MCF 10A (cell line): ENCODE measurements around the gene KLHL9. TPM values are rescaled to one million over a fixed set of nuclear protein-coding genes. Genes with fewer than 3 reads are reported as not detected.
"Not testable (repeated sequence)": the region's sequence is repeated elsewhere in the genome, so short reads cannot be mapped to it uniquely, and the experiment has no call there.

Experiments
- Bru-seq: library from RNA; stranded (reverse); fragments of 400-500 nt; gene quantifications from one replicate; lab custom pipeline; 2021; lab: Mats Ljungman, UMichigan
- BruChase-seq, 2 experiments: library from RNA; stranded (reverse); fragments of 400-500 nt; gene quantifications; one replicate each; lab custom pipeline; 2021; lab: Mats Ljungman, UMichigan
- BruUV-seq: library from RNA; stranded (reverse); fragments of 400-500 nt; replicated peaks from 2 replicates; lab custom pipeline; 2021; lab: Mats Ljungman, UMichigan
- CTCF ChIA-PET: fragments of 300-600 bp; sonication (Branson Sonifier 250); formaldehyde crosslinking; extraction: SDS; loops from one replicate; lab custom pipeline; 2021; ENCODE audit warnings: antibody characterized with exemption, inconsistent platforms; lab: Yijun Ruan, JAX
- POLR2A ChIA-PET: fragments of 300-600, 350-650 bp; sonication (Branson Sonifier 250); formaldehyde crosslinking; extraction: SDS; loops from one replicate; lab custom pipeline; 2020; ENCODE audit warnings: antibody characterized with exemption, inconsistent platforms; lab: Yijun Ruan, JAX
- DNase-seq: peaks from one replicate; pipeline ENCODE4 v3.0.0-alpha.2; 2018; ENCODE audit not compliant: unreplicated experiment
- H3K27ac Mint-ChIP-seq: one replicate; pipeline ENCODE4 v1.8.0; 2022; ENCODE audit warnings: mild to moderate bottlenecking, low read depth, mixed read lengths; ENCODE audit not compliant: unreplicated experiment
- H3K27me3 Mint-ChIP-seq: one replicate; pipeline ENCODE4 v1.8.0; 2022; ENCODE audit warnings: mixed read lengths; ENCODE audit not compliant: insufficient read depth, unreplicated experiment
- H3K36me3 Mint-ChIP-seq: one replicate; pipeline ENCODE4 v1.8.0; 2022; ENCODE audit warnings: mild to moderate bottlenecking, moderate library complexity, mixed read lengths; ENCODE audit not compliant: insufficient read depth, unreplicated experiment
- H3K4me1 Mint-ChIP-seq: one replicate; pipeline ENCODE4 v1.8.0; 2022; ENCODE audit warnings: mixed read lengths; ENCODE audit not compliant: insufficient read depth, unreplicated experiment
- H3K4me3 Mint-ChIP-seq: one replicate; pipeline ENCODE4 v1.8.0; 2022; ENCODE audit warnings: mild to moderate bottlenecking, moderate library complexity, mixed read lengths; ENCODE audit not compliant: unreplicated experiment
- H3K9me3 Mint-ChIP-seq: one replicate; pipeline ENCODE4 v1.8.0; 2022; ENCODE audit warnings: mixed read lengths; ENCODE audit not compliant: unreplicated experiment
- CTCF ChIP-seq: fragments of 200-600 bp; IDR thresholded peaks from one replicate; pipeline ENCODE4 v1.8.0; 2022; ENCODE audit warnings: antibody characterized with exemption, mild to moderate bottlenecking; ENCODE audit not compliant: unreplicated experiment
- intact Hi-C: fragments of 100-400 bp; cut with micrococcal nuclease; formaldehyde crosslinking; loops from 2 replicates; pipeline ENCODE4 v1.14.1; 2022
- long read RNA-seq: library from polyadenylated mRNA; stranded (forward); transcript quantifications from one replicate; pipeline ENCODE4 v2.0.0, GENCODE V29; 2022
- total RNA-seq: library from RNA; stranded (reverse); gene quantifications from 2 replicates; pipeline ENCODE4 v1.2.3, GENCODE V29; 2022

The KLHL9 gene, protein sequence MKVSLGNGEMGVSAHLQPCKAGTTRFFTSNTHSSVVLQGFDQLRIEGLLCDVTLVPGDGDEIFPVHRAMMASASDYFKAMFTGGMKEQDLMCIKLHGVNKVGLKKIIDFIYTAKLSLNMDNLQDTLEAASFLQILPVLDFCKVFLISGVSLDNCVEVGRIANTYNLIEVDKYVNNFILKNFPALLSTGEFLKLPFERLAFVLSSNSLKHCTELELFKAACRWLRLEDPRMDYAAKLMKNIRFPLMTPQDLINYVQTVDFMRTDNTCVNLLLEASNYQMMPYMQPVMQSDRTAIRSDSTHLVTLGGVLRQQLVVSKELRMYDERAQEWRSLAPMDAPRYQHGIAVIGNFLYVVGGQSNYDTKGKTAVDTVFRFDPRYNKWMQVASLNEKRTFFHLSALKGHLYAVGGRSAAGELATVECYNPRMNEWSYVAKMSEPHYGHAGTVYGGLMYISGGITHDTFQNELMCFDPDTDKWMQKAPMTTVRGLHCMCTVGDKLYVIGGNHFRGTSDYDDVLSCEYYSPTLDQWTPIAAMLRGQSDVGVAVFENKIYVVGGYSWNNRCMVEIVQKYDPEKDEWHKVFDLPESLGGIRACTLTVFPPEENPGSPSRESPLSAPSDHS
- 9.8 and 11.6 TPM in 2 replicates for total RNA-seq
- percentile 93 among the genes with signal in this experiment for Bru-seq, nascent RNA
- BruChase-seq, experiment 1, labeled RNA remaining after a 6-hour chase: percentile 83 among the genes with signal in this experiment
- BruChase-seq, experiment 2, labeled RNA remaining after a 2-hour chase: percentile 98 among the genes with signal in this experiment
- long read RNA-seq, full-length matches to known transcripts: 35 of 42 reads
- long read RNA-seq, partial matches to known transcripts: 0 of 42 reads
- long read RNA-seq, other reads (novel, unspliced or antisense): 7 of 42 reads

DNA sequence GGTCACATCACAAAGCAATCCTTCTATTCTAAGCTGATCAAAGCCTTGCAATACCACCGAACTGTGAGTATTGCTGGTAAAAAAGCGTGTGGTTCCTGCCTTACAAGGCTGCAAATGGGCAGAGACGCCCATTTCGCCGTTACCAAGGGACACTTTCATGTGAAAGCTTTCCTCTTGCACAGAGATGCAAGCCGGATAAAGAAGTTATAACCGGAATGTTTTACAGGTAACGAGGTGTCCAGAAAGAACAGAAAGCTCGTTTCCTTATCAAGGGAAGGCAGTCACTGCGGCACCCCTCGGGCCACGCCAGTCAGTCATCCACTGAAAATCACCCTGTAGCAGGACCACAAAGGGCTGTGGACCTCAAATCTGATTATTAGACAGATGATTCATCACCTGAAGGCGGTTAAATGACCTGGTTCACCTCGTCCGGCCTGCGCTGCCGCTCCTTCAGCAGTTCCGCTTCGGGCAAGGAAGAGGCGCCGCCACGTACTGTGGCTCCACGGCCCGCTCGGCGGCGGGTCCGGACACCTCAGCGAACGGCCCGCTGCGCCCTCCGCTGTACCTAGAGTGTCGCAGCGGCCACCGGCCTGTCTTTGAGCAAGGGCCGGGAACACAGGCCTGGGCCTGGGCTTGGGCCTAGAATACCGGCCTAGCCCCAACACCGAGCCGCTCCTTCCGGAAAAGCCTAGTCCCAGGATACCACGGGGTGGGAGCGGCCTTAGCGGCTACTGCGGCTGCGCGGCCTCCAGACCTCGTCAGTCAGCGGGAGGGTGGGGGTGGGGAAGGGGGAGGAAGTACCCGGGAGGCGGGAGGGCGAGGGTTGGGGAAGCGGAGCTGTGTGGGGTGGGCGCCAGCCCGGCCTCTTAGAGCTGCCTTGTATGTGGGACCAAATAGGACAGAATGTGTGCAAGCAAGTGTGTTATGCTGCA, at the start of gene KLHL9:
Gene KLHL9, minus strand, starts transcription at position 704 of the 932 bp plus-strand sequence. Its CDS starts 545 bp downstream, at position 159.
- Mint-ChIP-seq H3K9me3 (no peaks in the 10 kb centered on the region), H3K4me1 (peaks cover 6% of the 10 kb centered on the region), H3K27me3 (no peaks in the 10 kb centered on the region), H3K36me3 (peaks cover 14% of the 10 kb centered on the region), H3K4me3 (peak within 1 kb of the TSS; percentile 75), H3K27ac (peak within 1 kb of the TSS; percentile 88)
- BruUV-seq: TSS peak; percentile 42
- TF ChIP-seq CTCF: no peak
- peak; percentile 79 for DNase-seq
- intact Hi-C loops: no loop called here
- ChIA-PET CTCF (interaction anchor here (0.6 to 1.2 kb wide), 5 partner anchors 9 to 1044 kb away, joined by 3 to 8 read pairs (median 3); no protein-coding TSS in a partner anchor), POLR2A (interaction anchor here (0.6 to 1.8 kb wide), 8 partner anchors 9 to 909 kb away, joined by 3 to 6 read pairs (median 3); no protein-coding TSS in a partner anchor)

- H3K9me3 Mint-ChIP-seq: no peaks in the 10 kb centered on the region
- ChIA-PET CTCF (no interaction called here), POLR2A (no interaction called here)
- no TSS peak for BruUV-seq
- H3K27ac Mint-ChIP-seq: no peak overlapping the region
- no peaks in the 10 kb centered on the region for H3K4me1 Mint-ChIP-seq
- no peak overlapping the region for H3K4me3 Mint-ChIP-seq
- intact Hi-C loops: no loop called here
- TF ChIP-seq CTCF: no peak
- H3K36me3 Mint-ChIP-seq: no peaks in the 10 kb centered on the region
- peaks cover 75% of the 10 kb centered on the region for H3K27me3 Mint-ChIP-seq
- DNase-seq: no peak
These were observed 48.4 kb upstream of the KLHL9 start for GRCh38 chr9:21383627-21384026.

- Mint-ChIP-seq H3K36me3 (no peaks in the 10 kb centered on the region), H3K4me1 (no peaks in the 10 kb centered on the region), H3K27me3 (peaks cover 68% of the 10 kb centered on the region), H3K4me3 (no peak overlapping the region), H3K9me3 (no peaks in the 10 kb centered on the region), H3K27ac (no peak overlapping the region)
- intact Hi-C loops: no loop called here
- no TSS peak for BruUV-seq
- TF ChIP-seq CTCF: no peak
- ChIA-PET CTCF (interaction anchor here (1.5 kb wide), 1 partner anchor 52 kb away, joined by 3 read pairs; no protein-coding TSS in a partner anchor), POLR2A (no interaction called here)
- no peak for DNase-seq
These were observed 46.5 kb upstream of the KLHL9 start for GRCh38 chr9:21381448-21382339.

- H3K4me3 Mint-ChIP-seq, H3K4me1 Mint-ChIP-seq, H3K27ac Mint-ChIP-seq, H3K36me3 Mint-ChIP-seq, POLR2A ChIA-PET, DNase-seq, CTCF ChIA-PET, intact Hi-C loops, BruUV-seq, H3K9me3 Mint-ChIP-seq: not testable (repeated sequence)
- H3K27me3 Mint-ChIP-seq: peaks cover 51% of the 10 kb centered on the region
These were observed 36.3 kb upstream of the KLHL9 start for GRCh38 chr9:21371467-21371866.
